GM19099 (cell line): ENCODE results near the gene DCC.

Experiments
- POLR2A ChIP-seq: IDR thresholded peaks from 3 replicates; pipeline ENCODE4 v1.6.1; 2011; ENCODE audit warnings: low read depth; ENCODE audit not compliant: insufficient read length; ENCODE audit errors: extremely low read depth

Gene DCC

GRCh38 chr18:52694804-52695203, 354.8 kb downstream of the DCC start:
- TF ChIP-seq POLR2A, result no peak

- no peak for TF ChIP-seq POLR2A
Observed at GRCh38 chr18:52700116-52700515, 360.1 kb downstream of the DCC start.

GRCh38 chr18:52700816-52701215, 360.8 kb downstream of the DCC start:
- TF ChIP-seq POLR2A, result no peak

GRCh38 chr18:52701219-52701935, 361.4 kb downstream of the DCC start:
- no peak for TF ChIP-seq POLR2A

GRCh38 chr18:52715421-52715820, 375.4 kb downstream of the DCC start:
- no peak for TF ChIP-seq POLR2A

- TF ChIP-seq POLR2A, result no peak
Observed at GRCh38 chr18:52715991-52716390, 376.0 kb downstream of the DCC start.

- no peak for TF ChIP-seq POLR2A
Observed at GRCh38 chr18:52716973-52717372, 377.0 kb downstream of the DCC start.

GRCh38 chr18:52722904-52723303, 382.9 kb downstream of the DCC start:
- TF ChIP-seq POLR2A, result no peak

- no peak for TF ChIP-seq POLR2A
Observed at GRCh38 chr18:52723550-52723970, 383.6 kb downstream of the DCC start.

- TF ChIP-seq POLR2A, result no peak
Observed at GRCh38 chr18:52730972-52731619, 391.1 kb downstream of the DCC start.

GRCh38 chr18:52738946-52739345, 398.9 kb downstream of the DCC start:
- no peak for TF ChIP-seq POLR2A

GRCh38 chr18:52746986-52747385, 407.0 kb downstream of the DCC start:
- TF ChIP-seq POLR2A, result no peak

GRCh38 chr18:52747869-52748268, 407.9 kb downstream of the DCC start:
- TF ChIP-seq POLR2A, result no peak

- no peak for TF ChIP-seq POLR2A
Observed at GRCh38 chr18:52748343-52748742, 408.3 kb downstream of the DCC start.

- TF ChIP-seq POLR2A, result no peak
Observed at GRCh38 chr18:52749542-52749941, 409.5 kb downstream of the DCC start.

- no peak for TF ChIP-seq POLR2A
Observed at GRCh38 chr18:52750995-52751394, 411.0 kb downstream of the DCC start.
